ENCODE measurements around the gene MAPK10.

GRCh38 chr4:86264241-86264640 lies 95.6 kb downstream of the MAPK10 start:
- TF ChIP-seq FOXP1 (CRISPR knock-in tag; IDR thresholded peaks at IDR 0.05; ENCODE audit: borderline replicate concordance) (no peak), CTCF (IDR thresholded peaks at IDR 0.05) (no peak), ZSCAN18 (CRISPR knock-in tag; IDR thresholded peaks at IDR 0.05) (no peak), SP1 (CRISPR knock-in tag; conservative IDR thresholded peaks at IDR 0.05) (no peak), FOXK1 (CRISPR knock-in tag; IDR thresholded peaks at IDR 0.05) (no peak)
- TF ChIP-seq, protein P1, sequence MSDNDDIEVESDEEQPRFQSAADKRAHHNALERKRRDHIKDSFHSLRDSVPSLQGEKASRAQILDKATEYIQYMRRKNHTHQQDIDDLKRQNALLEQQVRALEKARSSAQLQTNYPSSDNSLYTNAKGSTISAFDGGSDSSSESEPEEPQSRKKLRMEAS (CRISPR knock-in tag; IDR thresholded peaks at IDR 0.05): no peak

Measured in WTC11 (cell line).